ENCODE measurements around the gene ZNF692.

GRCh38 chr1:248873409-248873992 is 14.6 kb upstream of the ZNF692 start:
- peak; percentile 36; the same call in 1 of the 2 replicates for TF ChIP-seq EP300 (IDR thresholded peaks at IDR 0.05; ENCODE audit: borderline replicate concordance)
- peak; percentile 22; the same call in 1 of the 2 replicates for TF ChIP-seq CREB1 (IDR thresholded peaks at IDR 0.05; ENCODE audit: low read depth)
- no peak for TF ChIP-seq REST (IDR thresholded peaks at IDR 0.05; ENCODE audit: low read depth)
- 0 out of 2 replicates have a peak, but pooled peaks have one; percentile 13 for TF ChIP-seq RAD21 (IDR thresholded peaks at IDR 0.05; ENCODE audit: low read depth)
- TF ChIP-seq YY1 (IDR thresholded peaks at IDR 0.05; ENCODE audit: low read depth), result peak; percentile 73; the same call in 1 of the 2 replicates

All from Ishikawa (cell line).